NCI-H2029 treated with DMSO at 0.1 percent for 48 hours (cell line): ENCODE results near the gene PTPRD.

Experiments
- DNase-seq: peaks from one replicate; lab custom pipeline; 2025; lab: John Stamatoyannopoulos, UW

PTPRD gene

GRCh38 chr9:8515748-8516147 lies 2097.1 kb downstream of the PTPRD start:
- no peak for DNase-seq

DNA sequence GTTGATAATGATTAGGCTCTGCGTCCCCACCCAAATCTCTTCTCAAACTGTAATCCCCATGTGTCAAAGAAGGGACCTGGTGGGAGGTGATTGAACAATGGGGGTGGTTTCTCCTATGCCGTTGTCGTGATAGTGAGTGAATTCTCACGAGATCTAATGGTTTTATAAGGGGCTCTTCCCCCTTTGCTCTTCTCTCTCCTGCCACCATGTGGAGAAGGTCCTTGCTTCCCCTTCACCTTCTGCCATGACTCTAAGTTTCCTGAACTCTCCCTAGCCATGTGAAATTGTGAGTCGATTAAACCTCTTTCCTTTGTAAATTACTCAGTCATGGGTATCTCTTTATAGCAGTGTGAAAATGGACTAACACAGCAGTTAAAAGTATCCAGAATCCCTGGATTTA lies 2098.0 kb downstream of the PTPRD start:
- DNase-seq, result no peak

DNA sequence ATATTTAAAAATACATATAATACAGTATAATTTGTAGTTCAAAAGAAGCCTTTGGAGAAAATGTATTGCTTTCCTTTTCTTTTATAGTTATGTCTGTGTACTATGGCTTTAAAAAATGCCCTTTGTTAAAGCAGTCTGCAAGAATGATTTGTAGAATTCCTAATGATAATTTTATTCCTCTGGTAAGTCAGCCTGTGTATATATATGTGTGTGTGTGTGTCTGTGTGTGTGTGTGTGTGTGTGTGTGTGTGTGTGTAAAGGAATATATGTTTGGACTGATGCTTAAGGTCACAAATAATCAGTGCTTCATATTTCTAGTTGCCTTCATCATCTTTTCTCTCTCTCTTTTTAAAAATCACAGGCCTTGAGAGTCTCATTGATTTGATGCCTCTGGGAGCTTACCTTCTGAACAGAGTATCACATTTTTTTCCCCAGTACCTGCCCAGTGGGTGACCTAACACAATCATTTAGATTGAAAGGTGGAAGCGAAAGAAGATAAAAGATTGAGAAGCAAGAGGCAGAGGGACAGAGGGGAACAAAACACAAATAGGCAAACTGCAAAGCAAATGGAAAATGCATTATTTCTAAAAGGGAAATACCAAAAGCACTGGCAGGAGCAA lies 2104.0 kb downstream of the PTPRD start:
- no peak for DNase-seq

DNA sequence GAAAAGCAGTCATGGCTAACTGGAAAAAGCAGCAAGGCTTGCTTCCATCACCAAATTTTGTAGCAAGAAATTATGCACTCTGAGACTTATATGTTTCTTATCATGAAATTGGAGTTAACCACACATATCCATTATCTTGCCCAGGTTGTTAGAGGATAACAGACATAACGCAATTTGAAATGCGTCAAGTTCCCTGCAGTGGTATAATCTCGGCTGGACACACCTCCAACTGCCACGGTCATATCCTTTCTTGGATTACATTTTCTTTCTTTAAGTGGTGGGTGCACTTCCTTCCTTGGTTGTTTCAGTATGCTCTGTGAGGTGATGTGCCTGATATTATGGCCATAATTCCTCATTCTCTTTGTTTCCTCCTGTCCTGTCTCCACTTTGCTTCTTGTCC lies 2118.2 kb downstream of the PTPRD start:
- no peak for DNase-seq

DNA sequence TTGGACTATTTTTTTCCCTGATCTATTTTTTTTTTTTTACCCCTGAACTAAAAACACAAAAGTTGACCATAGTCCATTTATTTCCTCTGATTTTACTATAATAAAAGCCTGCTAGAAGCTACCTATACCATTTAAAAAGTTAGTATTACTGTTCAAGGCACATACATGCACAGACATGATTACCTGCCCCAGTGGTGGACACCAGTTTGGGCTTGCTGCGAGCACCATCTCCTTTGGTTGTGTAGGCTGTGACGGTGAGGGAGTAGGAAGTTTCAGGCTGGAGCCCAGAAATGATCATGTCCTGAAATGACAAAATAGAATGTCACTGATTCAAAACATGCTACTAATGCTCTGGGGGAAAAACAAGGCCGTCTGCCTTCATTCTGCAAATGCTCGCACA lies 2120.1 kb downstream of the PTPRD start:
- no peak for DNase-seq

DNA sequence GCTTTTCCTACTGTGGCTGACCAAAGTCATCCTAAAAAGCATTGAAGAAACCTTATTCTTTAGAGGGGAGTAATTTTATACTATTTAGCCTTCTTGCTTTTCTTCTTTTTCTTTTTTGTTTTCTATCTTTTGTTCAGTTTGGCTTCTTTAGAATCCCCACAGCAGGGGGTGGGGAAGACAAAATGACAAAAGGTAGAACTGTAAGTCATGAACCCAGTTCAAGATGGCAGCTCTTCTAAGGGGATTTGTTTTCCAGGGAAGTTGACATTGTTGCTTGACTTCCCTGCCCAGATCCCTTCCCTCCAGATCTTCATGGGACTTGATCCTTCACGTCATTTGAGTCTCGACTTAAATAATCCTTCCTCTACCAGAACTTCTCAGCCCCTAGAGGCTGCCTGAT lies 2120.8 kb downstream of the PTPRD start:
- no peak for DNase-seq

- no peak for DNase-seq
These were observed 2121.2 kb downstream of the PTPRD start for GRCh38 chr9:8491563-8491962.

DNA sequence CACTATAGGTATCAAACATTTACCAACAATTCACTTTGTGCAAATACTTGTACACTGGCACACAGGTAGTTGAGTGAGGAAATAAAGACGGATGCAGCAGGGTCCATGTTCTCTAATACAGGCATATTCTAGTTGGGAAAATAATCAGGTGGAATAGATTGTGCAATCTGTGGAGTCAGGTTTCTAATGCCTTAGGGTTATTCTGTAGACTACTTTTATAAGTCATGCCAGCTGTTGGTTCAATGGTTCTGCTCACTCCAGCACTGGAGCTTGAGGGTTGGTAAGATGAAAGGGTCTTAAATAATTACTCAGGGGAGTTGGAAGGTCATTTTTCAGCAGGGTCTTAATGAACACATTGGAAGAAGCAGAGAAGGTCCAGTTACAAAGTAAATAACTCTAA lies 2123.0 kb downstream of the PTPRD start:
- DNase-seq, result no peak

DNA sequence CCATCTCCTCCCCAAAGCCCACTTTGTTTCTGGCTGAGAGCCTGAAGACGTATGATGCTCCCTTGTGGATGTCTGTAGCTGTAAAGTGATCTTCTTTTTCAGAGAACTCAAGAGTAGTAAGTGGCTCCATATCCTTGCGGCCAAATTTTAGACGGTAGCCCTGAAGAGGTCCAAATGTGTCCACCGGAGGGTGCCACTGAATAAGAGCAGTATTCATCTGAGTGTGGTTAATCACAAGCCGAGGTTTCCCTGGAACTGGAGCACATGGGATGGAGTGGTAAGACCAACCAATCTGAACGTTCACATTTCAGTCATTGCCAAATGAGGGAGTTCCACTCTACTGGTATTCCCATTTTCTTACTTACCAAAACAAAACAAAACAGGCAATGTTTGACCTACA lies 2126.7 kb downstream of the PTPRD start:
- DNase-seq, result no peak

GRCh38 chr9:8484597-8485191 lies 2128.1 kb downstream of the PTPRD start:
- no peak for DNase-seq

GRCh38 chr9:8477450-8477849 lies 2135.4 kb downstream of the PTPRD start:
- no peak for DNase-seq

- no peak for DNase-seq
These were observed 2137.9 kb downstream of the PTPRD start for GRCh38 chr9:8474937-8475336.

GRCh38 chr9:8473244-8474020 lies 2139.4 kb downstream of the PTPRD start:
- no peak for DNase-seq

DNA sequence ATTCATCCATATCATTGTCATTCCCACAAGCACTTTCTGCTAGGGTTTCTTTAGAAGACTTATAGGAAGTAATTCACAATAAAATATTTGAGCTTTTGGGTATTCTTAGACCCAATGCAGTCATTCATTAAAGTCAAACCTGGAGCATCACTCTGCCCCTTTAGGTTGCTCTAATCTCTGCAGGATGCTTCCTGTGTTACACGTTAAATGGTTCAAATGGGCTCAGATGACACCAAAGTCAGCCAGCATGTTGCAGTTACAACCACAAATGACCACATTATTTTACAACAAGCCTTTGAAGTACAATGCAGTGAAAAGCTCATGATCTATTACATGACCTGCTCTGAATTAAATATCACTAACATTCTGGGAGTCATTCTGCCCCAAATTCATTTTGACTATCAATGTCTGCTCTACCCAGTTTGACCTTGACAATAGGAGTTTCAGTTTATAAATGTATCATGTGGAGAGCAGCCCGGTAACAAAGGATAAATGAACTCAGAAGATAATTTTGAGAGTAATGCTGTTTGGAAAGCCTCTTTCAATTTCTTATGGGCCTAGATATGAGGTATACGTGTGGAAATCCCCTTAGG lies 2144.7 kb downstream of the PTPRD start:
- no peak for DNase-seq

GRCh38 chr9:8457816-8458215 lies 2155.0 kb downstream of the PTPRD start:
- no peak for DNase-seq

DNA sequence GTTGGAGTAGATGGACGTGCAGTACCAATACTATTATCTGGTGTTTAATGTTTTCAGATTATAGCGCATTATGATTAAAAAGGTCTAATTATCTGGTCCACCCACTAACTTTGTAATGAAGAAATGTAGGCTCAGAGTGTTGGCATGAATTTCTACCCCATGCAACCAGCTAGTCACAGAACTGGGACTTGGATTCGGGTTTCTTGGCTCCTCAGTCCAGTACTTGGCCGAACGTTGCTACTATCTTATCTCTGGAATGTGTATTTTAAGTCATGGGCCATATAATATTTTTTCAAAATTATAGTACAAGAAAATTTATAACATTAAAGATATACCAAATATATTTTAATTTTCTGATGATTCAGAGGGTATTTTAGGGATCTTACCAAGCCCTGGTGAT lies 2155.7 kb downstream of the PTPRD start:
- no peak for DNase-seq

DNA sequence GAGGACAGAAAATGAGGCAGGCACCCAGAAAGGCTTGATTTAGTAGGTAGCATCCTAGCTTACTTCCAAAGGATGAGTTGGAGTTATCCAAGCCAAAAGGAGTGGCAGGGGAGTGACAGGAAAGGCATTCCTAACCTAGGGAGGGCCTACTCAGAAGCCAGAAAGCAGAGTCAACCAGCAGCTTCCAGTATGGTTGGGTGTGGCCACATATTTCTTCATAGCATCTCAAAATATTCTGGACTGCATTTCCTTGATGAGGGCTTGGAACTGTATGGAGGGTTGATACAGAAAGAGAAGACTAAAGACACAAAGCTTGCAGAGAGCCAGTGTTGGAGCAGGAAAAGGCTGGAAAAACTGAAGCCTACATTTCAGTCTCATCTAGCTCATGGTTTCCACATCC lies 2156.5 kb downstream of the PTPRD start:
- DNase-seq, result no peak

DNA sequence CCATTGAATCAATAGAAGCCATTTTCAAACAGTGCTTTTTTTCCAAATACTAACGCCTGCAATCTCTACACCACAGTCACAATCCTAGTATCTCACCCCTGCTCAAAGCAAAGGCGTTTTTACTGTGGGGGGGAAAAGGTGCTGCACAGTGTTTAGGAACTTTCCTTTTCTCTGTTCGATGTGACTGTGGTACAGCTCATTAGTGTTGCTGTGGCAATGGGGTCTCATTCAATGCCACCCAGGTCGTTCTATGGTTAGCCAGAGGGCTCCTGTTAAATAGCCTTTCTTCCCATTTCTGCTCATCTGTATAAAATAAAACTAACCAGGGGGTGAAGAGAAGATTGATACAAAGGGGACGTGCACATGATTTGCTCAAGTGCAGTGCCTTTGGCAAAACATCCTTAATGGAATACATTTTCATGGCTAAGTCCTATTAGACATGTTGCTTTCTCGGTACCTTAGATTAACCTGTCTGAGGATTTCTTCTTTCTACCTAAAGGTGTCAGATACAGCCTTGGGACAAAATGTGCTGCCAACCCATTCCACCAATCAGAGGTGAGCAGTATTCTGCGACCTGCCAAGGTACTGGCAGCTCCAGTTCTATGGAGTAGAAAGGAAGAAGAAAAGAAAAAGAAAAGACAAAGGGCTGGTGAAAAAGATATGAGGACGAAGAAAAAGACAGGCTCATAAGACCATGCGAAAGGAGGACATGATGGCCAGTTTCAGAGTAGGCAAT lies 2161.8 kb downstream of the PTPRD start:
- DNase-seq, result no peak

DNA sequence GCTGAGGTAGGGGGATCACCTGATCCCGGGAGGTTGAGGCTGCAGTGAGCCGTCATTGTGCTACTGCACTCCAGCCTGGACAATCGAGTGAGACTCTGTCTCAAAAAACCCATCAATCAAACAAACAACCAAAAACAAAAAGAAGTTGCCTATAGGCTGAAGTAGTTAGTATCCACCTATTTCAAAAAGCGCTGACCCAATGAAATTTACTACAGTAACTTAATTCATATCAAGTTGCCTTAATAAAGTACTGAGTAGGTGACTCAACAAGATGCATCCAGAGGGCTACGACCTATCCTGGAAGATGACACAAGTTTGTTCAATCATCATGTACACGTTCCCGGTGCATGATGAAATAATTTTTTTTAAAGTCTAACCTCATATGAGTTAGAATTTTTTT lies 2164.6 kb downstream of the PTPRD start:
- DNase-seq, result no peak

GRCh38 chr9:8447601-8448000 lies 2165.2 kb downstream of the PTPRD start:
- DNase-seq, result no peak

DNA sequence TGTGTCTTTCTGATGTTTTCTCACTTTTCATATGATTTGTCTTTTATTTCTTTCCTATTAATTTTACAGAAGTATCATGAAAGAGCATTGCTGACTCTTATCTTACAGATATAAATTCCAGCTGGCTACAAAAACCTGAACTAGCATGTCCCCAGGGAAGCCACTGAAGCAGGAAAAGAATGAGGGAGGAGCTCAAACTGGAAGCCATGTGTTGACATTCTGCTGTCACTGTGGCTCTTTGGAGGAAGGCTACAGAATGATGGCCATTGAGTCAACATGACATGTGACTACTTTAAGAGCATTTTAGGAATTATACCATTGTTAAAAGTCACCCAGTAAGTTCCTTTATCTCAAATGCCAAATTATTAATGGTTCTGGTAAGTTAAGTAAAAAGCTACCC lies 2174.9 kb downstream of the PTPRD start:
- DNase-seq, result no peak

DNA sequence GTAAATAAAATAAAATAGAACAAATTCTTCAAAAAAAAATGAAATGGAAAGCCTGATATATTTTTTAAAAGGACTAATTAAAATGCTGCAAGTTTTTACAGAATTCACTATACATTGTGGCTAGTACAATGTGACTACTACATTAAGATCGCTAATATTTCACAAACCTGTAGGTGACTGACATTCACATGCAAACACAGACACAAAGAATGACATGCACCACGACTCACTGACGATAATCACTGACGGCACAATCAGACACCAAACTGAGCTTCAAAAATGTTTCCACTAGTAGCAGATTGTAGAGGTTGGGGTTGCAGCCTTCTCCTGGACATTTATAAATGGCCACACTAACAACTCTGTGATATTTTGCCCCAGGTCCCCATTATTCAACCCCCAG lies 2175.5 kb downstream of the PTPRD start:
- DNase-seq, result no peak
